Sciatic nerve (tissue), 2 donors: ENCODE data around the gene FLT3. TPM values are rescaled to one million over a fixed set of nuclear protein-coding genes. Genes with fewer than 3 reads are reported as not detected.
"Not testable (repeated sequence)": the region's sequence is repeated elsewhere in the genome, so short reads cannot be mapped to it uniquely, and the experiment has no call there.

Experiments
- ATAC-seq: fragments of 200-7000 bp; cut with Tn5 transposase; one replicate; pipeline ENCODE4 v1.9.1; 2020; ENCODE audit warnings: mild to moderate bottlenecking, moderate library complexity
- DNase-seq: peaks from one replicate; pipeline ENCODE4 v3.0.0-alpha.2; 2020; ENCODE audit warnings: low spot score
- intact Hi-C: fragments of 100-400 bp; cut with DNase I; formaldehyde crosslinking; loops from one replicate; pipeline ENCODE4 v1.14.2; 2022
- total RNA-seq: library from RNA; stranded (reverse); fragmentation: NEBNext Ultra II Directional; extraction: Animal tissue kit (Norgen Biotek cat#: 25700); gene quantifications from one replicate; pipeline ENCODE4 v1.2.1, GENCODE V29; 2021
- donor health status: DM: no; HTN: no; CAD: no.
- donor health status: DM: no; HTN: no; CAD: no.

FLT3 gene
- total RNA-seq, 1 donor from 2014 or later, result 0.22 TPM

GRCh38 chr13:28049215-28049614, 51.2 kb downstream of the FLT3 start:
- DNase-seq, result no peak
- ATAC-seq, result no peak
- intact Hi-C loops, result no loop called here

GRCh38 chr13:28048768-28049167, 51.6 kb downstream of the FLT3 start:
- DNase-seq (no peak), ATAC-seq (no peak)
- intact Hi-C loops, result no loop called here

- DNase-seq (no peak), ATAC-seq (no peak)
- intact Hi-C loops, result no loop called here
Measured at GRCh38 chr13:28047757-28048388, 52.5 kb downstream of the FLT3 start.

- ATAC-seq (no peak), DNase-seq (no peak)
- intact Hi-C loops, result no loop called here
Measured at GRCh38 chr13:28046981-28047380, 53.4 kb downstream of the FLT3 start.

GRCh38 chr13:28045861-28046260, 54.5 kb downstream of the FLT3 start:
- no peak for DNase-seq
- ATAC-seq, result no peak
- intact Hi-C loops, result no loop called here

- DNase-seq (no peak), ATAC-seq (no peak)
- intact Hi-C loops, result no loop called here
Measured at GRCh38 chr13:28044608-28045007, 55.8 kb downstream of the FLT3 start.

GRCh38 chr13:28043224-28043623, 57.2 kb downstream of the FLT3 start:
- ATAC-seq (no peak), DNase-seq (no peak)
- intact Hi-C loops, result no loop called here

- intact Hi-C loops, result no loop called here
- ATAC-seq (no peak), DNase-seq (no peak)
Measured at GRCh38 chr13:28041501-28041900, 58.9 kb downstream of the FLT3 start.

- intact Hi-C loops, result no loop called here
- DNase-seq (no peak), ATAC-seq (peak; percentile 34)
Measured at GRCh38 chr13:28041031-28041461, 59.3 kb downstream of the FLT3 start.

- intact Hi-C loops, result no loop called here
- no peak for DNase-seq
- no peak for ATAC-seq
Measured at GRCh38 chr13:28037399-28037798, 63.0 kb downstream of the FLT3 start.

- no peak for DNase-seq
- intact Hi-C loops, result no loop called here
- no peak for ATAC-seq
Measured at GRCh38 chr13:28035146-28035782, 65.1 kb downstream of the FLT3 start.

GRCh38 chr13:28033894-28034655, 66.3 kb downstream of the FLT3 start:
- DNase-seq (no peak), ATAC-seq (no peak)
- intact Hi-C loops, result no loop called here

GRCh38 chr13:28032438-28032837, 67.9 kb downstream of the FLT3 start:
- ATAC-seq, DNase-seq, intact Hi-C loops: not testable (repeated sequence)

GRCh38 chr13:28031896-28032288, 68.5 kb downstream of the FLT3 start:
- intact Hi-C loops, result no loop called here
- ATAC-seq (peak; percentile 28), DNase-seq (no peak)

GRCh38 chr13:28031220-28031895, 69.0 kb downstream of the FLT3 start:
- intact Hi-C loops, result no loop called here
- DNase-seq (peak; percentile 61), ATAC-seq (peak; percentile 86)

GRCh38 chr13:28027607-28028364, 72.6 kb downstream of the FLT3 start:
- intact Hi-C loops, result no loop called here
- no peak for DNase-seq
- no peak for ATAC-seq

- DNase-seq (no peak), ATAC-seq (no peak)
- intact Hi-C loops, result no loop called here
Measured at GRCh38 chr13:28027071-28027470, 73.3 kb downstream of the FLT3 start.

GRCh38 chr13:28026508-28026907, 73.9 kb downstream of the FLT3 start:
- ATAC-seq (no peak), DNase-seq (no peak)
- intact Hi-C loops, result no loop called here
